Fibroblast of skin of left biceps (primary cell): ENCODE results near the gene PARP15.
A peak's percentile ranks its signal among the peaks of the same experiment; 100 is the strongest.
"Not testable (repeated sequence)": the region's sequence is repeated elsewhere in the genome, so short reads cannot be mapped to it uniquely, and the experiment has no call there.

Experiments used
- DNase-seq, 2 experiments: peaks; one replicate each; pipeline ENCODE4 v3.0.0-alpha.2; 2013; ENCODE audit warnings: low read depth in 2 of 2

Gene PARP15

GRCh38 chr3:122668930-122669730, 91.7 kb downstream of the PARP15 start:
- DNase-seq = peak; percentile 60 to 61

- DNase-seq = no peak
Measured at GRCh38 chr3:122671553-122671952, 94.1 kb downstream of the PARP15 start.

GRCh38 chr3:122674339-122674738, 96.9 kb downstream of the PARP15 start:
- DNase-seq = no peak

- no peak for DNase-seq
Measured at GRCh38 chr3:122676759-122677158, 99.3 kb downstream of the PARP15 start.

- DNase-seq = no peak
Measured at GRCh38 chr3:122677216-122677615, 99.8 kb downstream of the PARP15 start.

- DNase-seq = no peak
Measured at GRCh38 chr3:122678506-122678905, 101.1 kb downstream of the PARP15 start.

GRCh38 chr3:122679085-122679881, 101.8 kb downstream of the PARP15 start:
- DNase-seq = peak; percentile 35 to 43

GRCh38 chr3:122679882-122680474, 102.5 kb downstream of the PARP15 start:
- DNase-seq = no peak

GRCh38 chr3:122680475-122681283, 103.2 kb downstream of the PARP15 start, which contains the start of gene PARP14:
TSS of gene PARP14 (plus strand) at chr3:122680839. CDS start at chr3:122680884, 45 bp downstream.
- DNase-seq = peak; percentile 19 to 30

- DNase-seq = no peak
Measured at GRCh38 chr3:122681284-122681973, 104.0 kb downstream of the PARP15 start.

- DNase-seq = no peak
Measured at GRCh38 chr3:122681974-122682409, 104.5 kb downstream of the PARP15 start.

- DNase-seq = not testable (repeated sequence)
Measured at GRCh38 chr3:122682778-122683411, 105.4 kb downstream of the PARP15 start.

GRCh38 chr3:122687298-122687697, 109.8 kb downstream of the PARP15 start:
- no peak for DNase-seq
